Measurements from ENCODE around the gene PHF21B.

Gene PHF21B

GRCh38 chr22:45053571-45053970, 43.8 kb upstream of the PHF21B start:
- H3K9me3 ChIP-seq (ENCODE audit: control insufficient read depth, insufficient read depth, low read depth, low read length) = no peaks in the 10 kb centered on the region
- CTCF ChIA-PET = no interaction called here
- H3K36me3 ChIP-seq (ENCODE audit: control insufficient read depth in 2 of 2, insufficient read depth in 1 of 2, low read length in 2 of 2) = no peaks in the 10 kb centered on the region
- no peak overlapping the region for H3K4me3 ChIP-seq (ENCODE audit: low read depth, low read length)
- TF ChIP-seq ZNF404 (tag by site-specific recombination; IDR thresholded peaks at IDR 0.05) (no peak), SALL2 (tag by site-specific recombination; IDR thresholded peaks at IDR 0.05; ENCODE audit: borderline replicate concordance) (no peak), ZNF629 (tag by site-specific recombination; IDR thresholded peaks at IDR 0.05) (no peak), MYNN (tag by site-specific recombination; IDR thresholded peaks at IDR 0.05; ENCODE audit: borderline replicate concordance) (no peak), ZBTB11 (tag by site-specific recombination; conservative IDR thresholded peaks at IDR 0.05; ENCODE audit: low read depth) (no peak), ZNF302 (tag by site-specific recombination; IDR thresholded peaks at IDR 0.05; ENCODE audit: low read depth) (no peak), KLF17 (tag by site-specific recombination; IDR thresholded peaks at IDR 0.05) (no peak), YY2 (tag by site-specific recombination; IDR thresholded peaks at IDR 0.05) (no peak), ZBTB1 (tag by site-specific recombination; IDR thresholded peaks at IDR 0.05) (no peak), EGR2 (tag by site-specific recombination; IDR thresholded peaks at IDR 0.05; ENCODE audit: low read depth) (no peak), ZNF670 (tag by site-specific recombination; IDR thresholded peaks at IDR 0.05; ENCODE audit: low read depth) (no peak), ZBTB49 (tag by site-specific recombination; IDR thresholded peaks at IDR 0.05; ENCODE audit: low read depth) (no peak), ZNF654 (tag by site-specific recombination; IDR thresholded peaks at IDR 0.05; ENCODE audit: low read depth) (no peak), PRDM4 (tag by site-specific recombination; IDR thresholded peaks at IDR 0.05) (no peak), PBX3 (CRISPR knock-in tag; IDR thresholded peaks at IDR 0.05) (no peak), IKZF3 (tag by site-specific recombination; IDR thresholded peaks at IDR 0.05) (no peak), REST (tag by site-specific recombination; IDR thresholded peaks at IDR 0.05) (no peak)
- H3K27ac ChIP-seq (ENCODE audit: extremely low read depth, low read depth, low read length) = no peak overlapping the region
- peaks cover 4% of the 10 kb centered on the region; the same call in 1 of the 2 replicates for H3K4me1 ChIP-seq (ENCODE audit: control insufficient read depth, insufficient read depth, low read length)
- POLR2A ChIA-PET = no interaction called here

Measured in HEK293 (cell line).